ENCODE results near the gene TBC1D10B.

The TBC1D10B gene

DNA sequence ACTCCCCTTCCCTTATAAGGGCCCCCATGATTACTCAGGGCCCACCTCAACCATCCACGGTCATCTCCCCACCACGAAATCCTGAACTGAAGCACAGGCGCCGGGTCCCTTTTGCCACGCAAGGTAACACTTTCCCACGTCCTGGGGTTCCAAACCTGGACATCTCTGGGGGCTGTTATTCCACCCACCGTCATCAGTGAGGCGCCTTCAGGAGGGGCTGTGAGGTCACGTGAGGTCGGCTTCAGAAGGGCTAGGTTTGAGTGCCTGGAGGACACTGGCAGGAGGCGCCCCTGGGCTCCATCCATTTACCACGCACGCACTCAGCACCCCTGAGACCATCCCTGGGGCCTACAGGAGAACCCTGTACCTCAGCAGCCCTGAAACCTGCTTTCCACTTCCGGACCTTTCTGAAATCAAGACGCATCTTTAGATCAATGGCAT lies 19.3 kb downstream of the TBC1D10B start:
- Histone ChIP-seq H3K27ac (replicated peaks) (no peak overlapping the region), H3K27me3 (ENCODE audit: insufficient read depth, poor library complexity, severe bottlenecking) (no peaks in the 10 kb centered on the region), H3K4me3 (replicated peaks; ENCODE audit: insufficient read depth, low read length) (no peak overlapping the region)
- TF ChIP-seq, protein P1, sequence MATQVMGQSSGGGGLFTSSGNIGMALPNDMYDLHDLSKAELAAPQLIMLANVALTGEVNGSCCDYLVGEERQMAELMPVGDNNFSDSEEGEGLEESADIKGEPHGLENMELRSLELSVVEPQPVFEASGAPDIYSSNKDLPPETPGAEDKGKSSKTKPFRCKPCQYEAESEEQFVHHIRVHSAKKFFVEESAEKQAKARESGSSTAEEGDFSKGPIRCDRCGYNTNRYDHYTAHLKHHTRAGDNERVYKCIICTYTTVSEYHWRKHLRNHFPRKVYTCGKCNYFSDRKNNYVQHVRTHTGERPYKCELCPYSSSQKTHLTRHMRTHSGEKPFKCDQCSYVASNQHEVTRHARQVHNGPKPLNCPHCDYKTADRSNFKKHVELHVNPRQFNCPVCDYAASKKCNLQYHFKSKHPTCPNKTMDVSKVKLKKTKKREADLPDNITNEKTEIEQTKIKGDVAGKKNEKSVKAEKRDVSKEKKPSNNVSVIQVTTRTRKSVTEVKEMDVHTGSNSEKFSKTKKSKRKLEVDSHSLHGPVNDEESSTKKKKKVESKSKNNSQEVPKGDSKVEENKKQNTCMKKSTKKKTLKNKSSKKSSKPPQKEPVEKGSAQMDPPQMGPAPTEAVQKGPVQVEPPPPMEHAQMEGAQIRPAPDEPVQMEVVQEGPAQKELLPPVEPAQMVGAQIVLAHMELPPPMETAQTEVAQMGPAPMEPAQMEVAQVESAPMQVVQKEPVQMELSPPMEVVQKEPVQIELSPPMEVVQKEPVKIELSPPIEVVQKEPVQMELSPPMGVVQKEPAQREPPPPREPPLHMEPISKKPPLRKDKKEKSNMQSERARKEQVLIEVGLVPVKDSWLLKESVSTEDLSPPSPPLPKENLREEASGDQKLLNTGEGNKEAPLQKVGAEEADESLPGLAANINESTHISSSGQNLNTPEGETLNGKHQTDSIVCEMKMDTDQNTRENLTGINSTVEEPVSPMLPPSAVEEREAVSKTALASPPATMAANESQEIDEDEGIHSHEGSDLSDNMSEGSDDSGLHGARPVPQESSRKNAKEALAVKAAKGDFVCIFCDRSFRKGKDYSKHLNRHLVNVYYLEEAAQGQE (IDR thresholded peaks at IDR 0.05; ENCODE audit: insufficient replicate concordance, low read depth): no peak
- no peak for TF ChIP-seq POLR2AphosphoS5 (IDR thresholded peaks at IDR 0.05; ENCODE audit: low read depth)
- no peak for DNase-seq (ENCODE audit: low read depth in 1 of 2, low spot score in 1 of 2)

DNA sequence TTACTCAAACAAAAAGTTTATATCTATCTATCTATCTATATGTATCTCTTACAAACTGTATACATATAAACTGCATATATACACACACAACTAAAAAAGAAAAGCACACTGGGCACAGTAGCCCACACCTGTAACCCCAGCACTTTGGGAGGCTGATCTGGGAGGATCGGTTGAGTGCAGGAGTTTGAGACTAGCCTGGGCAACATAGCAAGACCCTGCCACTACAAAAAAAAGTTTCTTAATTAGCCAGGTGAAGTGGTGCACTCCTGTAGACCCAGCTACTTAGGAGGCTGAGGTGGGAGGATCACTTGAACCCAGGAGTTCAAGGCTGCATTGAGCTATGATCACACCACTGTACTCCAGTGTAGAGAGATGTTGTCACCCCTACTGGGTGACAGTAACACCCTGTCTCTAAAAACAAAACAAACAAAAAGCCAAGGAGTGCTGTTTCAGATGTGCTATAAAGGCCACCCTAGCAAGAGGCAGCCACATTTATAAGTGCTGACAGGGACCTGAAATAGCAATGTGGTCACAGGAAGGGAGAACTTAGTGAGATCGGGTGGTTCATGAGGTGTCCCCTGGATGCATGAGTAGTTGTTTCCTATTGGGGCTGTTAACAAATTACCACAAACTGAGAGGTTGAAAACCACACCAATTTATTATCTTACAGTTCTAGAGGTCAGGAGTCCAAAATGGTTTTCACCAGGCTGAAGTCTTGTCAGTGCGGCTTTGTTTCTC lies 20.0 kb downstream of the TBC1D10B start:
- Histone ChIP-seq H3K4me3 (replicated peaks; ENCODE audit: insufficient read depth, low read length) (no peak overlapping the region), H3K27ac (replicated peaks) (no peak overlapping the region), H3K27me3 (ENCODE audit: insufficient read depth, poor library complexity, severe bottlenecking) (no peaks in the 10 kb centered on the region)
- DNase-seq (ENCODE audit: low read depth in 1 of 2, low spot score in 1 of 2): no peak
- TF ChIP-seq POLR2AphosphoS5 (IDR thresholded peaks at IDR 0.05; ENCODE audit: low read depth) (no peak), SPI1 (IDR thresholded peaks at IDR 0.05; ENCODE audit: borderline replicate concordance, low read depth) (no peak)
- TF ChIP-seq, protein P2, sequence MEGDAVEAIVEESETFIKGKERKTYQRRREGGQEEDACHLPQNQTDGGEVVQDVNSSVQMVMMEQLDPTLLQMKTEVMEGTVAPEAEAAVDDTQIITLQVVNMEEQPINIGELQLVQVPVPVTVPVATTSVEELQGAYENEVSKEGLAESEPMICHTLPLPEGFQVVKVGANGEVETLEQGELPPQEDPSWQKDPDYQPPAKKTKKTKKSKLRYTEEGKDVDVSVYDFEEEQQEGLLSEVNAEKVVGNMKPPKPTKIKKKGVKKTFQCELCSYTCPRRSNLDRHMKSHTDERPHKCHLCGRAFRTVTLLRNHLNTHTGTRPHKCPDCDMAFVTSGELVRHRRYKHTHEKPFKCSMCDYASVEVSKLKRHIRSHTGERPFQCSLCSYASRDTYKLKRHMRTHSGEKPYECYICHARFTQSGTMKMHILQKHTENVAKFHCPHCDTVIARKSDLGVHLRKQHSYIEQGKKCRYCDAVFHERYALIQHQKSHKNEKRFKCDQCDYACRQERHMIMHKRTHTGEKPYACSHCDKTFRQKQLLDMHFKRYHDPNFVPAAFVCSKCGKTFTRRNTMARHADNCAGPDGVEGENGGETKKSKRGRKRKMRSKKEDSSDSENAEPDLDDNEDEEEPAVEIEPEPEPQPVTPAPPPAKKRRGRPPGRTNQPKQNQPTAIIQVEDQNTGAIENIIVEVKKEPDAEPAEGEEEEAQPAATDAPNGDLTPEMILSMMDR (IDR thresholded peaks at IDR 0.05; ENCODE audit: insufficient read depth, low read length): no peak

DNA sequence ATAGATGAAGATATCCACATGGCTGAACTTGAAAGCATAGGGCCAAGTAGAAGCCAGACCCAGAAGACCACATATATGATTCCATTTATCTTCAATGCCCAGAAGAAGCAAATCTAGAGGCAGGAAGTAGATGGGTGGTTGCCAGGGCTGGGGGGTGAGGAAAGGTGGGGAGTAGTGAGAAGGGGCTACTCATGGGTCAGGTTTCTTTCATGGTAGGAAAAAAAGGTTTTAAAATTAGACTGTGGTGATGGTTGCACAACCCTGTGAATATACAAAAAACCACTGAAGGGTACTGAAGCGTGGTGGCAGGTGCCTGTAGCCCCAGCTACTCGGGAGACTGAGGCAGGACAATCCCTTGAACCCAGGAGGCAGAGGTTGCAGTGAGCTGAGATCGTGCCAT lies 20.6 kb downstream of the TBC1D10B start:
- H3K27me3 ChIP-seq (ENCODE audit: insufficient read depth, poor library complexity, severe bottlenecking): no peaks in the 10 kb centered on the region
- DNase-seq (ENCODE audit: low read depth in 1 of 2, low spot score in 1 of 2): peak in 1 of 2 experiments; percentile 8
- H3K27ac ChIP-seq (replicated peaks): no peak overlapping the region
- TF ChIP-seq POLR2AphosphoS5 (IDR thresholded peaks at IDR 0.05; ENCODE audit: low read depth): no peak
- TF ChIP-seq, protein P2 (IDR thresholded peaks at IDR 0.05; ENCODE audit: insufficient read depth, low read length): no peak
- TF ChIP-seq SPI1 (IDR thresholded peaks at IDR 0.05; ENCODE audit: borderline replicate concordance, low read depth): no peak
- TF ChIP-seq GABPA (IDR thresholded peaks at IDR 0.05; ENCODE audit: low read depth): no peak
- TF ChIP-seq, protein P1 (IDR thresholded peaks at IDR 0.05; ENCODE audit: insufficient replicate concordance, low read depth): no peak
- H3K4me3 ChIP-seq (replicated peaks; ENCODE audit: insufficient read depth, low read length): no peak overlapping the region

DNA sequence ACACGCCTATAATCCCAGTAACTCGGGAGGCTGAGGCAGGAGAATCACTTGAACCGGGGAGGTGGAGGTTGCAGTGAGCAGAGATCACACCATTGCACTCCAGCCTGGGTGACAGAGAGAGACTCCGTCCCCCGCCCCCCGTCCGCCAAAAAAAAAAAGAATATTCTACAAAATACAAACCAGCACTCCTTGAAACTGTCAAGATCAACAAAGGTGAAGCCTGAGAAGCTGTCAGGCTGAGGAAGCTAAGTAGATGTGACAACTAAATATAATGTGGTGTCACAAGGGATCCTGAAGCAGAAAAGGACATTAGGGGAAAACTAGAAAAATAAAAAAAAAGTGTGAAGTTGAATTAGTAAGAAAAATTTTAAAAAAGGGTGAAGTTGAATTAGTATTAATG lies 21.4 kb downstream of the TBC1D10B start:
- H3K27ac ChIP-seq (replicated peaks): no peak overlapping the region
- no peak overlapping the region for H3K4me3 ChIP-seq (replicated peaks; ENCODE audit: insufficient read depth, low read length)
- no peak for DNase-seq (ENCODE audit: low read depth in 1 of 2, low spot score in 1 of 2)

More for the DNA sequence above, 21.4 kb downstream of the TBC1D10B start:
- no peaks in the 10 kb centered on the region for H3K27me3 ChIP-seq (ENCODE audit: insufficient read depth, poor library complexity, severe bottlenecking)
- no peak for TF ChIP-seq GABPA (IDR thresholded peaks at IDR 0.05; ENCODE audit: low read depth)
- TF ChIP-seq, protein P2 (IDR thresholded peaks at IDR 0.05; ENCODE audit: insufficient read depth, low read length): no peak
- TF ChIP-seq, protein P1 (IDR thresholded peaks at IDR 0.05; ENCODE audit: insufficient replicate concordance, low read depth): no peak
- TF ChIP-seq SPI1 (IDR thresholded peaks at IDR 0.05; ENCODE audit: borderline replicate concordance, low read depth): no peak
- TF ChIP-seq POLR2AphosphoS5 (IDR thresholded peaks at IDR 0.05; ENCODE audit: low read depth): no peak

All from HL-60 (cell line).